Peyer's patch (tissue), 4 donors: Measurements from ENCODE around the gene TC2N. TPM values are rescaled to one million over a fixed set of nuclear protein-coding genes. Genes with fewer than 3 reads are reported as not detected.

Experiments
- DNase-seq, 3 donors: peaks; one replicate each; pipeline ENCODE4 v3.0.0-alpha.2; 2017 to 2019
- H3K27ac ChIP-seq, 4 donors: fragments of 200-600 bp; sonication (generic); one replicate each; pipeline ENCODE4 v1.5.1; 2016 to 2019
- H3K27me3 ChIP-seq, 2 donors: fragments of 200-600 bp; sonication (generic); one replicate each; pipeline ENCODE4 v1.5.1; 2019
- H3K36me3 ChIP-seq, 3 donors: fragments of 200-600 bp; sonication (generic); one replicate each; pipeline ENCODE4 v1.5.1; 2016 to 2019
- H3K4me1 ChIP-seq, 4 donors: fragments of 200-600 bp; sonication (generic); one replicate each; pipeline ENCODE4 v1.5.1; 2016 to 2019
- H3K4me3 ChIP-seq, 4 donors: fragments of 200-600 bp; sonication (generic); 1 replicate in 3 of 4; 2 replicates in 1 of 4; pipeline ENCODE4 v1.5.1; 2016 to 2019; ENCODE audit warnings: mild to moderate bottlenecking in 1 of 4
- H3K9me3 ChIP-seq, 4 donors: fragments of 200-600 bp; sonication (generic); one replicate each; pipeline ENCODE4 v1.5.1; 2016 to 2019; ENCODE audit warnings: mild to moderate bottlenecking in 1 of 4
- CTCF ChIP-seq, 6 experiments: fragments of 450-650 bp in 4 of 6; fragments of 200-600 bp in 2 of 6; sonication (generic) in 1 of 6; IDR thresholded peaks; one replicate each; pipeline ENCODE4 v1.5.1; 2017 to 2019; ENCODE audit warnings: antibody characterized with exemption in 6 of 6, mild to moderate bottlenecking in 3 of 6, moderate library complexity in 1 of 6
- POLR2A ChIP-seq, 2 donors: fragments of 450-650 bp; IDR thresholded peaks; one replicate each; pipeline ENCODE4 v1.5.1; 2017; ENCODE audit warnings: antibody characterized with exemption in 2 of 2, mild to moderate bottlenecking in 2 of 2, moderate library complexity in 2 of 2
- total RNA-seq, 4 donors: library from RNA; depleted of rRNA; stranded (reverse); fragments of >200 nt; gene quantifications; one replicate each; pipeline ENCODE4 v1.1.0, GENCODE V29; 2016

TC2N gene
- total RNA-seq, 4 donors from 2014 or later: 35.2 to 59.4 (median 50.9) TPM

DNA sequence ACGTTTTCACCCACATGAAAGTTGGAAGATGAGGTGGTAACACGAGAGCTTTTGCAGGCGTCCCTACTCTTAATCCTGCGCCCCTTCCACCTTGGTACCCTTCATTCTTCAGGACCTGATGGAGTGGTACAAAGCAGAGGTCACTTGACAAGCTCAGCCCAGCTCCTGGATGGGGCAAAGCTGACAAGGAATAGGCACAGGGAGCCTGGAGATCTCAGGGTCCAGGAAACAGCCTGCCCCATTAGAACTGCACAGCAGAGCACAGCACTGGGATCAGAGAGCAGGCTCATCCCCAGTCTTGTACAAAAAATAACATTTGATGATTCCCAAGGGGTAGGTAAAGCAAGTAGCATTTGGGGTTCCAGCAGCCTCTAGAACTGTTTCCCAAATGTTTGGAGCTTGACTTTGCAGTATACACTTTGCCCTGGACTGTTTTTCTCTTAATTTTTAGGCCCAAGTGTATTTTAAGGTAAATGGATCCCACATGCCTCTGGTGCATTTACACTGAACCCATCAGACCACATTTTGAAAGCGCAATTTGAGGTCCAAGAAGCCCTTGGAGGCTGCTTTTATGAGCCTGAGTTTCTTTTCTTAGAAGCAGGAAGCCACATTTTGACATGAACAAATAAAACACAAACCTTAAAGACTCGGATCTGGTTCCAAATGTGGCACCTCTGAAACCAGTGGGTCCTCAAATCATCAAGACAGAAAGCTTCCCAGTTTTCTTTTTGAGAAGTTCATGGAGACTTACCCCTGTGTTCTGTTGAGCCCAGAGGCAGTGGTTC is 633 bp downstream of the TC2N start:
- H3K4me3 ChIP-seq: peak overlapping the region; percentile 20 to 38 (median 30)
- no peak for DNase-seq
- no peaks in the 10 kb centered on the region for H3K27me3 ChIP-seq
- peak overlapping the region; percentile 39 to 81 (median 62) for H3K27ac ChIP-seq
- TF ChIP-seq POLR2A (IDR thresholded peaks at IDR 0.05) (no peak), CTCF (IDR thresholded peaks at IDR 0.05) (no peak)
- no peaks in the 10 kb centered on the region for H3K36me3 ChIP-seq
- H3K9me3 ChIP-seq: no peaks in the 10 kb centered on the region
- H3K4me1 ChIP-seq: peaks cover 0 to 17% (median 4%) of the 10 kb centered on the region in 4 donors

DNA sequence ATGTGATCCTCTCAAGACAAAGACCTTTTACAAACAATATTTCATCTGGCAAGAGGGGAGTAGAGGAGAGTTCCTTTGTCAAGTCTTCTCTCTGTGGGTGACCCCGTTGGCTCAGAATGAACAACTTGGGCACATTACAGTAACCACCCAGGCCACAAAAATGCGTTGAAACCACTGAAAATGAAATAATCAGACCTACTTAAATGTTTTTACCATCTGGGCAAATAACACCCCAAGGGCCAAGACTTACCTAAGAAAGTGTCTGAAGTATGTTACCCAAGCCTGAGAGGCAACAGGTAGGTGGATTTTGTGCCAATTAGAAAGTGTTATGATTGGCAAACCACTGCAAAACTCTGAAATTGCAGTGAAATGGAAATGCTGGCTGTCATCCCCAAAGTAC is 1.3 kb downstream of the TC2N start:
- H3K27me3 ChIP-seq: no peaks in the 10 kb centered on the region
- TF ChIP-seq POLR2A (IDR thresholded peaks at IDR 0.05) (no peak), CTCF (IDR thresholded peaks at IDR 0.05) (no peak)

DNA sequence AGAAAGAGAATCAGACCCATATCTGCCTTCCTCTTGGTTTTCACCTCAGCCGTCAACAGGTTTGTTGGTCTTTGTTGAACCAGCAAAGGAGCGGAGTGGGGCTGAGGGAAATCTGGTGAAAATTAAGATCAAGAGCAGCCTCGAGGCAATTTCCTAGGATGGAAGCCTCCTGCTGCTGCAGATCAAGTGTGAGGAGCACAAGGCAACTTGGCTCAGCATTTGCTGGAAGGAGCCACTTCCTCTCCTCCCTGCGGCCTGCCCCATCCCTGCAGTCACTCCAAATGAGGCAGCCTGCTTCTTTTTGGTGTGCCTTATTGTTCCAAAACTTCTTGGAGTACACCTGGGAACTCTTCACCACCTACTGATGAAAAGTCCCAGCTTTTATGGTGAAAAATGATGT is 4.9 kb downstream of the TC2N start:
- Histone ChIP-seq H3K4me1 (no peaks in the 10 kb centered on the region), H3K9me3 (no peaks in the 10 kb centered on the region), H3K27me3 (no peaks in the 10 kb centered on the region), H3K4me3 (no peak overlapping the region), H3K27ac (peak overlapping the region in 1 of 4 donors; percentile 42), H3K36me3 (no peaks in the 10 kb centered on the region)
- no peak for DNase-seq
- TF ChIP-seq POLR2A (IDR thresholded peaks at IDR 0.05) (no peak), CTCF (IDR thresholded peaks at IDR 0.05) (no peak)

More for the DNA sequence above, 1.3 kb downstream of the TC2N start:
- H3K27ac ChIP-seq: peak overlapping the region; percentile 39 to 81 (median 53)
- no peak for DNase-seq
- peak overlapping the region; percentile 20 to 38 (median 28) for H3K4me3 ChIP-seq
- H3K9me3 ChIP-seq: no peaks in the 10 kb centered on the region
- H3K36me3 ChIP-seq: no peaks in the 10 kb centered on the region
- H3K4me1 ChIP-seq: peaks cover 0 to 11% (median 0%) of the 10 kb centered on the region in 4 donors

- no peaks in the 10 kb centered on the region for H3K27me3 ChIP-seq
- H3K36me3 ChIP-seq: no peaks in the 10 kb centered on the region
- H3K4me3 ChIP-seq: no peak overlapping the region
- no peak for TF ChIP-seq POLR2A (IDR thresholded peaks at IDR 0.05)
- TF ChIP-seq CTCF (IDR thresholded peaks at IDR 0.05): no peak
- peak overlapping the region in 1 of 4 donors; percentile 47 for H3K27ac ChIP-seq
- no peak for DNase-seq
- no peaks in the 10 kb centered on the region for H3K9me3 ChIP-seq
- no peaks in the 10 kb centered on the region for H3K4me1 ChIP-seq
These were observed 6.2 kb downstream of the TC2N start for GRCh38 chr14:91861091-91861490.

DNA sequence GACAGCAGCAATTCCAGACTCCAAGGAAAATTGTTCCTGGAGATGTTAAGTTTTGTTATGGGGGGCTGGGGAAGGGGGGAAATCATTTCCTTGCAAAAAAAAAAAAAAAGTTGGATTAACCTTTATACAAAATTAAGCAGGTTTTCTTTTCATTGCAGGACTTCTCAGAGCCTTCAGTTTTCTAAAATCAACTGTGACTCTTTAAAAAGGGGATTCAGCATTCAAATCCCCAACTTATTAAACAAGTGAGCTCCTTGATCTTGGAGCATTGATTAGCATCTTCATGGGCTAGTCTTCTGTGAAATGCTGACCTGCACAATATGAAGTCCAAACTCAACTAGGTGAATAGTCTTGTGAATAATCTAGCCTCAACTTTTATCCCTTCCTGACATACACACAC is 7.1 kb downstream of the TC2N start:
- H3K4me1 ChIP-seq: no peaks in the 10 kb centered on the region
- H3K27ac ChIP-seq: peak overlapping the region in 2 of 4 donors; percentile 17 to 35
- DNase-seq: no peak
- TF ChIP-seq CTCF (IDR thresholded peaks at IDR 0.05): no peak
- TF ChIP-seq POLR2A (IDR thresholded peaks at IDR 0.05): no peak
- no peaks in the 10 kb centered on the region for H3K27me3 ChIP-seq
- no peak overlapping the region for H3K4me3 ChIP-seq
- no peaks in the 10 kb centered on the region for H3K9me3 ChIP-seq
- no peaks in the 10 kb centered on the region for H3K36me3 ChIP-seq
